Measurements from ENCODE around the gene STON1.

- TF ChIP-seq ZNF274 (IDR thresholded peaks at IDR 0.05; ENCODE audit: borderline replicate concordance, extremely low read depth, low read length) (no peak), POLR2A (IDR thresholded peaks at IDR 0.05; ENCODE audit: control extremely low read depth in 1 of 2, low read depth in 2 of 2, low read length in 2 of 2) (no peak), NRF1 (IDR thresholded peaks at IDR 0.05; ENCODE audit: low read depth, low read length) (no peak), SIRT6 (IDR thresholded peaks at IDR 0.05; ENCODE audit: low read length) (no peak), HDAC6 (IDR thresholded peaks at IDR 0.05; ENCODE audit: low read depth, low read length) (no peak), CTCF (IDR thresholded peaks at IDR 0.05; ENCODE audit: control extremely low read depth in 1 of 3, insufficient read depth in 1 of 3, low read depth in 1 of 3, low read length in 3 of 3) (no peak), RAD21 (IDR thresholded peaks at IDR 0.05 in 1 of 2, conservative IDR thresholded peaks at IDR 0.05 in 1 of 2; ENCODE audit: low read depth in 2 of 2, low read length in 2 of 2) (no peak), POLR2AphosphoS5 (IDR thresholded peaks at IDR 0.05; ENCODE audit: low read depth, low read length) (no peak)
Observed at GRCh38 chr2:48560546-48561209, 30.7 kb downstream of the STON1 start.
